H1 (cell line): ENCODE results near the gene VEGFD. TPM values are rescaled to one million over a fixed set of nuclear protein-coding genes. Genes with fewer than 3 reads are reported as not detected.

ENCODE experiments used
- SUZ12 ChIP-seq: fragments of 200-600 bp; sonication (generic); IDR thresholded peaks from 2 replicates; pipeline ENCODE4 v1.6.1; 2012; ENCODE audit warnings: mild to moderate bottlenecking, inconsistent platforms, low read length, moderate library complexity, mixed read lengths
- polyA plus RNA-seq, 7 experiments: library from polyadenylated mRNA; depleted of rRNA in 3 of 7; stranded (reverse) in 5 of 7; unstranded in 2 of 7; fragments of >200 nt in 5 of 7; fragments of 200-250 nt in 2 of 7; gene quantifications; 1 replicate in 5 of 7; 2 replicates in 1 of 7; 4 replicates in 1 of 7; pipeline versions ENCODE4 v1.2.1 to v1.2.3, GENCODE V29; 2011 to 2013; ENCODE audit warnings: missing spikeins in 2 of 7, mixed read lengths in 2 of 7
- total RNA-seq: library from RNA; stranded (reverse); fragmentation: NEBNext Ultra II Directional; extraction: Animal tissue kit (Norgen Biotek cat#: 25700); gene quantifications from 2 replicates; pipeline ENCODE4 v1.2.1, GENCODE V29; 2021

The VEGFD gene
- total and polyA plus RNA-seq, 2 of the 8 experiments (the other 6 are each of a cell fraction or from before 2014, with no cell fraction given), result 0.06 TPM; not detected in 1

- no peak for TF ChIP-seq SUZ12
These were observed 33.8 kb downstream of the VEGFD start (continued) for GRCh38 chrX:15350329-15350996.
